SK-N-SH treated with all-trans-retinoic acid at 6 μM for 48 hours (cell line): ENCODE data around the gene GPNMB.

Source experiments
- ATAC-seq: fragments of 200-7000 bp; cut with Tn5 transposase; 3 replicates; pipeline ENCODE4 v1.9.1; 2020; ENCODE audit warnings: mild to moderate bottlenecking, moderate library complexity
- ARNTL ChIP-seq: fragments of 450-650 bp; formaldehyde crosslinking; IDR thresholded peaks from 2 replicates; pipeline ENCODE4 v1.5.0; 2020; ENCODE audit warnings: low read depth, mild to moderate bottlenecking, moderate library complexity, borderline replicate concordance
- BACH2 ChIP-seq: fragments of 250-450 bp; sonication (Bioruptor Pico); IDR thresholded peaks from 2 replicates; pipeline ENCODE4 v1.9.0; 2021; ENCODE audit warnings: mild to moderate bottlenecking, borderline replicate concordance
- CSDC2 ChIP-seq: fragments of 250-450 bp; sonication (Bioruptor Pico); IDR thresholded peaks from 2 replicates; pipeline ENCODE4 v1.5.0; 2020; ENCODE audit warnings: mild to moderate bottlenecking, moderate library complexity
- ESRRG ChIP-seq: fragments of 250-450 bp; sonication (Bioruptor Pico); IDR thresholded peaks from 2 replicates; pipeline ENCODE4 v1.6.1; 2021; ENCODE audit warnings: mild to moderate bottlenecking
- ISL1 ChIP-seq: fragments of 250-450 bp; sonication (Bioruptor Pico); IDR thresholded peaks from 2 replicates; pipeline ENCODE4 v2.1.2; 2022; ENCODE audit warnings: mild to moderate bottlenecking, moderate library complexity
- OSR1 ChIP-seq: fragments of 250-450 bp; sonication (Bioruptor Pico); IDR thresholded peaks from 2 replicates; pipeline ENCODE4 v1.8.0; 2022; ENCODE audit warnings: moderate library complexity, mild to moderate bottlenecking, inconsistent platforms
- POU6F1 ChIP-seq: fragments of 250-450 bp; sonication (Bioruptor Pico); IDR thresholded peaks from 2 replicates; pipeline ENCODE4 v1.8.0; 2021; ENCODE audit warnings: low read depth, mild to moderate bottlenecking, moderate library complexity, borderline replicate concordance
- PPARA ChIP-seq: fragments of 250-450 bp; sonication (Bioruptor Pico); IDR thresholded peaks from 2 replicates; pipeline ENCODE4 v1.5.0; 2020; ENCODE audit warnings: mild to moderate bottlenecking, borderline replicate concordance
- RARB ChIP-seq: fragments of 250-450 bp; sonication (Bioruptor Pico); IDR thresholded peaks from 2 replicates; pipeline ENCODE4 v1.8.0; 2021; ENCODE audit warnings: mild to moderate bottlenecking, moderate library complexity
- SNAI2 ChIP-seq: fragments of 250-450 bp; sonication (Bioruptor Pico); IDR thresholded peaks from 2 replicates; pipeline ENCODE4 v1.5.0; 2020; ENCODE audit warnings: mild to moderate bottlenecking, moderate library complexity
- TCF4 ChIP-seq: fragments of 250-450 bp; sonication (Bioruptor Pico); IDR thresholded peaks from 2 replicates; pipeline ENCODE4 v1.8.0; 2021; ENCODE audit warnings: mild to moderate bottlenecking, moderate library complexity, borderline replicate concordance
- TOX ChIP-seq: fragments of 250-450 bp; sonication (Bioruptor Pico); IDR thresholded peaks from 2 replicates; pipeline ENCODE4 v1.8.0; 2021; ENCODE audit warnings: mild to moderate bottlenecking, moderate library complexity, borderline replicate concordance
- TSHZ2 ChIP-seq: fragments of 250-450 bp; sonication (Bioruptor Pico); IDR thresholded peaks from 2 replicates; pipeline ENCODE4 v1.5.0; 2020; ENCODE audit warnings: mild to moderate bottlenecking, moderate library complexity
- ZC3H10 ChIP-seq: fragments of 250-450 bp; sonication (Bioruptor Pico); IDR thresholded peaks from 2 replicates; pipeline ENCODE4 v1.5.1; 2021; ENCODE audit warnings: mild to moderate bottlenecking, moderate library complexity
- ZNF565 ChIP-seq: fragments of 450-650 bp; formaldehyde crosslinking; conservative IDR thresholded peaks from 2 replicates; pipeline ENCODE4 v1.5.0; 2020; ENCODE audit warnings: low read depth, mild to moderate bottlenecking, moderate library complexity
- ZNF70 ChIP-seq: fragments of 450-650 bp; formaldehyde crosslinking; IDR thresholded peaks from 2 replicates; pipeline ENCODE4 v1.5.0; 2020; ENCODE audit warnings: mild to moderate bottlenecking, moderate library complexity
- ZNF8 ChIP-seq: fragments of 450-650 bp; formaldehyde crosslinking; IDR thresholded peaks from 2 replicates; pipeline ENCODE4 v1.5.0; 2020; ENCODE audit warnings: mild to moderate bottlenecking, moderate library complexity
- TF ChIP-seq, protein P1 (sequence below): fragments of 250-450 bp; sonication (Bioruptor Pico); IDR thresholded peaks from 2 replicates; pipeline ENCODE4 v1.8.0; 2020; ENCODE audit warnings: mild to moderate bottlenecking, moderate library complexity, borderline replicate concordance
- TF ChIP-seq, protein P2 (sequence below): fragments of 250-450 bp; sonication (Bioruptor Pico); IDR thresholded peaks from 2 replicates; pipeline ENCODE4 v1.5.1; 2020; ENCODE audit warnings: low read depth, mild to moderate bottlenecking, moderate library complexity
- TF ChIP-seq, protein P3 (sequence below): fragments of 250-450 bp; sonication (Bioruptor Pico); IDR thresholded peaks from 2 replicates; pipeline ENCODE4 v1.5.1; 2021; ENCODE audit warnings: mild to moderate bottlenecking, moderate library complexity

The GPNMB gene

GRCh38 chr7:23228412-23228811 is 18.2 kb upstream of the GPNMB start:
- TF ChIP-seq, protein P1, sequence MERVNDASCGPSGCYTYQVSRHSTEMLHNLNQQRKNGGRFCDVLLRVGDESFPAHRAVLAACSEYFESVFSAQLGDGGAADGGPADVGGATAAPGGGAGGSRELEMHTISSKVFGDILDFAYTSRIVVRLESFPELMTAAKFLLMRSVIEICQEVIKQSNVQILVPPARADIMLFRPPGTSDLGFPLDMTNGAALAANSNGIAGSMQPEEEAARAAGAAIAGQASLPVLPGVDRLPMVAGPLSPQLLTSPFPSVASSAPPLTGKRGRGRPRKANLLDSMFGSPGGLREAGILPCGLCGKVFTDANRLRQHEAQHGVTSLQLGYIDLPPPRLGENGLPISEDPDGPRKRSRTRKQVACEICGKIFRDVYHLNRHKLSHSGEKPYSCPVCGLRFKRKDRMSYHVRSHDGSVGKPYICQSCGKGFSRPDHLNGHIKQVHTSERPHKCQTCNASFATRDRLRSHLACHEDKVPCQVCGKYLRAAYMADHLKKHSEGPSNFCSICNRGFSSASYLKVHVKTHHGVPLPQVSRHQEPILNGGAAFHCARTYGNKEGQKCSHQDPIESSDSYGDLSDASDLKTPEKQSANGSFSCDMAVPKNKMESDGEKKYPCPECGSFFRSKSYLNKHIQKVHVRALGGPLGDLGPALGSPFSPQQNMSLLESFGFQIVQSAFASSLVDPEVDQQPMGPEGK (CRISPR knock-in tag): no peak
- TF ChIP-seq SNAI2 (CRISPR knock-in tag): no peak
- no peak for TF ChIP-seq ZC3H10 (CRISPR knock-in tag)
- TF ChIP-seq TOX (CRISPR knock-in tag): no peak
- no peak for TF ChIP-seq POU6F1 (CRISPR knock-in tag)
- TF ChIP-seq RARB (CRISPR knock-in tag): no peak
- no peak for TF ChIP-seq BACH2 (CRISPR knock-in tag)
- TF ChIP-seq ZNF70 (CRISPR knock-in tag): no peak
- TF ChIP-seq PPARA (CRISPR knock-in tag): no peak
- TF ChIP-seq, protein P2, sequence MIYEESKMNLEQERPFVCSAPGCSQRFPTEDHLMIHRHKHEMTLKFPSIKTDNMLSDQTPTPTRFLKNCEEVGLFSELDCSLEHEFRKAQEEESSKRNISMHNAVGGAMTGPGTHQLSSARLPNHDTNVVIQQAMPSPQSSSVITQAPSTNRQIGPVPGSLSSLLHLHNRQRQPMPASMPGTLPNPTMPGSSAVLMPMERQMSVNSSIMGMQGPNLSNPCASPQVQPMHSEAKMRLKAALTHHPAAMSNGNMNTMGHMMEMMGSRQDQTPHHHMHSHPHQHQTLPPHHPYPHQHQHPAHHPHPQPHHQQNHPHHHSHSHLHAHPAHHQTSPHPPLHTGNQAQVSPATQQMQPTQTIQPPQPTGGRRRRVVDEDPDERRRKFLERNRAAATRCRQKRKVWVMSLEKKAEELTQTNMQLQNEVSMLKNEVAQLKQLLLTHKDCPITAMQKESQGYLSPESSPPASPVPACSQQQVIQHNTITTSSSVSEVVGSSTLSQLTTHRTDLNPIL (CRISPR knock-in tag): no peak
- no peak for TF ChIP-seq ESRRG
- TF ChIP-seq ISL1 (CRISPR knock-in tag): no peak
- no peak for TF ChIP-seq TSHZ2 (CRISPR knock-in tag)
- no peak for TF ChIP-seq OSR1 (CRISPR knock-in tag)
- no peak for TF ChIP-seq ZNF565 (CRISPR knock-in tag)
- ATAC-seq: no peak

GRCh38 chr7:23230641-23231101 is 15.9 kb upstream of the GPNMB start:
- ATAC-seq: no peak
- TF ChIP-seq CSDC2: no peak
- TF ChIP-seq ARNTL (CRISPR knock-in tag): no peak
- no peak for TF ChIP-seq ZC3H10 (CRISPR knock-in tag)
- no peak for TF ChIP-seq POU6F1 (CRISPR knock-in tag)
- TF ChIP-seq RARB (CRISPR knock-in tag): no peak
- TF ChIP-seq PPARA (CRISPR knock-in tag): no peak
- no peak for TF ChIP-seq SNAI2 (CRISPR knock-in tag)
- TF ChIP-seq, protein P3, sequence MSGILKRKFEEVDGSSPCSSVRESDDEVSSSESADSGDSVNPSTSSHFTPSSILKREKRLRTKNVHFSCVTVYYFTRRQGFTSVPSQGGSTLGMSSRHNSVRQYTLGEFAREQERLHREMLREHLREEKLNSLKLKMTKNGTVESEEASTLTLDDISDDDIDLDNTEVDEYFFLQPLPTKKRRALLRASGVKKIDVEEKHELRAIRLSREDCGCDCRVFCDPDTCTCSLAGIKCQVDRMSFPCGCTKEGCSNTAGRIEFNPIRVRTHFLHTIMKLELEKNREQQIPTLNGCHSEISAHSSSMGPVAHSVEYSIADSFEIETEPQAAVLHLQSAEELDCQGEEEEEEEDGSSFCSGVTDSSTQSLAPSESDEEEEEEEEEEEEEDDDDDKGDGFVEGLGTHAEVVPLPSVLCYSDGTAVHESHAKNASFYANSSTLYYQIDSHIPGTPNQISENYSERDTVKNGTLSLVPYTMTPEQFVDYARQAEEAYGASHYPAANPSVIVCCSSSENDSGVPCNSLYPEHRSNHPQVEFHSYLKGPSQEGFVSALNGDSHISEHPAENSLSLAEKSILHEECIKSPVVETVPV (CRISPR knock-in tag): no peak
- no peak for TF ChIP-seq TOX (CRISPR knock-in tag)
- no peak for TF ChIP-seq BACH2 (CRISPR knock-in tag)
- no peak for TF ChIP-seq ISL1 (CRISPR knock-in tag)
- no peak for TF ChIP-seq ZNF8 (CRISPR knock-in tag)
- no peak for TF ChIP-seq TCF4 (CRISPR knock-in tag)
- TF ChIP-seq, all 23 proteins: peak for 0
